Activated naive CD4-positive, alpha-beta T cell treated with anti-CD3 and anti-CD28 coated beads for 36 hours (primary cell): ENCODE measurements around the gene ABL1. TPM values are rescaled to one million over a fixed set of nuclear protein-coding genes. Genes with fewer than 3 reads are reported as not detected.
"Not testable (repeated sequence)": the region's sequence is repeated elsewhere in the genome, so short reads cannot be mapped to it uniquely, and the experiment has no call there.

Source experiments
- CTCF ChIA-PET: fragments of 350-600 bp; sonication (Branson Sonifier 250); formaldehyde crosslinking; loops from one replicate; lab custom pipeline; 2021; ENCODE audit warnings: antibody characterized with exemption; lab: Charles Lee
- DNase-seq: peaks from one replicate; pipeline ENCODE4 v3.0.0-alpha.2; 2020
- H3K27ac Mint-ChIP-seq: one replicate; pipeline ENCODE4 v1.8.0; 2021; ENCODE audit warnings: mild to moderate bottlenecking, mixed read lengths
- H3K27me3 Mint-ChIP-seq: one replicate; pipeline ENCODE4 v1.8.0; 2021; ENCODE audit warnings: low read depth, mixed read lengths
- H3K36me3 Mint-ChIP-seq: one replicate; pipeline ENCODE4 v1.8.0; 2021; ENCODE audit warnings: low read depth, mixed read lengths
- H3K4me1 Mint-ChIP-seq: one replicate; pipeline ENCODE4 v1.8.0; 2021; ENCODE audit warnings: low read depth, mixed read lengths
- H3K4me3 Mint-ChIP-seq: one replicate; pipeline ENCODE4 v1.8.0; 2021; ENCODE audit warnings: mild to moderate bottlenecking, moderate library complexity, mixed read lengths
- H3K9me3 Mint-ChIP-seq: one replicate; pipeline ENCODE4 v1.8.0; 2021; ENCODE audit warnings: mixed read lengths
- intact Hi-C: fragments of 100-400 bp; cut with micrococcal nuclease; formaldehyde crosslinking; loops from one replicate; pipeline ENCODE4 v1.15.1; 2023
- total RNA-seq, 2 experiments: library from RNA; stranded (reverse); gene quantifications; one replicate each; pipeline ENCODE4 v1.2.3, GENCODE V29; 2021

ABL1 gene
- 10 to 100 TPM; 25.7 to 26.1 TPM for total RNA-seq

GRCh38 chr9:130834371-130835336, at the start of gene ABL1:
ABL1 (plus strand) TSS chr9:130835254; CDS start chr9:130835447, 193 bp downstream.
- intact Hi-C loops = loop anchor here (1.0 kb wide), 1 partner anchor 122 kb away; no protein-coding TSS in a partner anchor
- Mint-ChIP-seq H3K4me1 (peaks cover 35% of the 10 kb centered on the region), H3K9me3 (no peaks in the 10 kb centered on the region), H3K36me3 (peaks cover 2% of the 10 kb centered on the region), H3K27me3 (no peaks in the 10 kb centered on the region), H3K27ac (peak within 1 kb of the TSS; percentile 97), H3K4me3 (peak within 1 kb of the TSS; percentile 96)
- CTCF ChIA-PET = interaction anchor here (0.7 to 1.2 kb wide), 2 partner anchors 30 to 33 kb away, joined by 3 to 5 read pairs; no protein-coding TSS in a partner anchor
- peak; percentile 87 for DNase-seq

GRCh38 chr9:130785940-130786508, 49.0 kb upstream of the ABL1 start:
- H3K4me1 Mint-ChIP-seq = peaks cover 4% of the 10 kb centered on the region
- H3K4me3 Mint-ChIP-seq = no peak overlapping the region
- DNase-seq = no peak
- CTCF ChIA-PET = interaction anchor here (0.6 to 1.0 kb wide), 2 partner anchors 10 to 85 kb away, joined by 3 read pairs; no protein-coding TSS in a partner anchor
- H3K9me3 Mint-ChIP-seq = peaks cover 20% of the 10 kb centered on the region
- intact Hi-C loops = no loop called here
- H3K36me3 Mint-ChIP-seq = peaks cover 6% of the 10 kb centered on the region
- no peaks in the 10 kb centered on the region for H3K27me3 Mint-ChIP-seq
- no peak overlapping the region for H3K27ac Mint-ChIP-seq

- intact Hi-C loops = no loop called here
These were observed 48.5 kb upstream of the ABL1 start for GRCh38 chr9:130786526-130786925.

GRCh38 chr9:130789747-130790672, 45.0 kb upstream of the ABL1 start:
- intact Hi-C loops = no loop called here
- Mint-ChIP-seq H3K27me3 (no peaks in the 10 kb centered on the region), H3K4me3 (no peak overlapping the region), H3K36me3 (peaks cover 6% of the 10 kb centered on the region), H3K9me3 (peaks cover 20% of the 10 kb centered on the region), H3K4me1 (peaks cover 4% of the 10 kb centered on the region), H3K27ac (no peak overlapping the region)
- DNase-seq = no peak
- CTCF ChIA-PET = interaction anchor here (0.6 kb wide), 1 partner anchor 256 kb away, joined by 3 read pairs; no protein-coding TSS in a partner anchor

More at GRCh38 chr9:130786526-130786925, 48.5 kb upstream of the ABL1 start:
- Mint-ChIP-seq H3K4me3 (no peak overlapping the region), H3K27me3 (no peaks in the 10 kb centered on the region), H3K9me3 (peaks cover 20% of the 10 kb centered on the region), H3K36me3 (peaks cover 6% of the 10 kb centered on the region), H3K4me1 (peaks cover 4% of the 10 kb centered on the region), H3K27ac (no peak overlapping the region)
- DNase-seq = no peak
- CTCF ChIA-PET = interaction anchor here (0.6 to 1.0 kb wide), 2 partner anchors 11 to 86 kb away, joined by 3 to 4 read pairs; no protein-coding TSS in a partner anchor

GRCh38 chr9:130791303-130791894, 43.7 kb upstream of the ABL1 start:
- H3K27ac Mint-ChIP-seq = no peak overlapping the region
- intact Hi-C loops = no loop called here
- peaks cover 20% of the 10 kb centered on the region for H3K9me3 Mint-ChIP-seq
- CTCF ChIA-PET = no interaction called here
- H3K36me3 Mint-ChIP-seq = peaks cover 6% of the 10 kb centered on the region
- no peak overlapping the region for H3K4me3 Mint-ChIP-seq
- no peaks in the 10 kb centered on the region for H3K27me3 Mint-ChIP-seq
- no peak for DNase-seq
- H3K4me1 Mint-ChIP-seq = peaks cover 4% of the 10 kb centered on the region

GRCh38 chr9:130793589-130793988, 41.5 kb upstream of the ABL1 start:
- Mint-ChIP-seq H3K27ac (no peak overlapping the region), H3K27me3 (no peaks in the 10 kb centered on the region), H3K4me3 (no peak overlapping the region), H3K36me3 (peaks cover 3% of the 10 kb centered on the region), H3K4me1 (peaks cover 2% of the 10 kb centered on the region), H3K9me3 (peaks cover 16% of the 10 kb centered on the region)
- intact Hi-C loops = no loop called here
- CTCF ChIA-PET = no interaction called here
- DNase-seq = no peak

GRCh38 chr9:130794021-130794420, 41.0 kb upstream of the ABL1 start:
- H3K4me1 Mint-ChIP-seq, intact Hi-C loops, H3K36me3 Mint-ChIP-seq, DNase-seq, H3K4me3 Mint-ChIP-seq, CTCF ChIA-PET, H3K27me3 Mint-ChIP-seq, H3K27ac Mint-ChIP-seq: not testable (repeated sequence)
- H3K9me3 Mint-ChIP-seq = peaks cover 12% of the 10 kb centered on the region

- CTCF ChIA-PET = not testable (repeated sequence)
These were observed 40.6 kb upstream of the ABL1 start for GRCh38 chr9:130794423-130794822.

GRCh38 chr9:130794923-130795495, 40.0 kb upstream of the ABL1 start:
- H3K9me3 Mint-ChIP-seq = peaks cover 2% of the 10 kb centered on the region
- DNase-seq = no peak
- intact Hi-C loops = no loop called here
- no peak overlapping the region for H3K4me3 Mint-ChIP-seq
- H3K4me1 Mint-ChIP-seq = no peaks in the 10 kb centered on the region
- H3K27ac Mint-ChIP-seq = no peak overlapping the region
- CTCF ChIA-PET = no interaction called here
- no peaks in the 10 kb centered on the region for H3K27me3 Mint-ChIP-seq
- H3K36me3 Mint-ChIP-seq = peaks cover 2% of the 10 kb centered on the region

More at GRCh38 chr9:130794423-130794822, 40.6 kb upstream of the ABL1 start:
- H3K36me3 Mint-ChIP-seq, H3K9me3 Mint-ChIP-seq, H3K27me3 Mint-ChIP-seq, H3K4me1 Mint-ChIP-seq, intact Hi-C loops, DNase-seq, H3K4me3 Mint-ChIP-seq, H3K27ac Mint-ChIP-seq: not testable (repeated sequence)

GRCh38 chr9:130803116-130803515, 31.9 kb upstream of the ABL1 start:
- H3K9me3 Mint-ChIP-seq, H3K27ac Mint-ChIP-seq, H3K27me3 Mint-ChIP-seq, CTCF ChIA-PET, DNase-seq, H3K36me3 Mint-ChIP-seq, intact Hi-C loops, H3K4me1 Mint-ChIP-seq, H3K4me3 Mint-ChIP-seq: not testable (repeated sequence)
